Activated CD4-positive, alpha-beta T cell treated with anti-CD3 and anti-CD28 coated beads, Interleukin-2, amount 10 ng/mL, durations not matched to agents 7 days and 5 days (primary cell): ENCODE results near the gene ASCC1. TPM values are rescaled to one million over a fixed set of nuclear protein-coding genes. Genes with fewer than 3 reads are reported as not detected.

Source experiments
- CTCF ChIA-PET: fragments of 350-600 bp; sonication (Branson Sonifier 250); formaldehyde crosslinking; loops from one replicate; lab custom pipeline; 2021; ENCODE audit warnings: antibody characterized with exemption; lab: Charles Lee
- POLR2A ChIA-PET: fragments of 350-600 bp; sonication (Branson Sonifier 250); formaldehyde crosslinking; loops from one replicate; lab custom pipeline; 2021; ENCODE audit warnings: antibody characterized with exemption; lab: Charles Lee
- DNase-seq: peaks from one replicate; pipeline ENCODE4 v3.0.0-alpha.2; 2020
- H3K27ac Mint-ChIP-seq: one replicate; pipeline ENCODE4 v1.8.0; 2021; ENCODE audit warnings: mild to moderate bottlenecking, moderate library complexity, mixed read lengths
- H3K27me3 Mint-ChIP-seq: one replicate; pipeline ENCODE4 v1.8.0; 2021; ENCODE audit warnings: mixed read lengths
- H3K36me3 Mint-ChIP-seq: one replicate; pipeline ENCODE4 v1.8.0; 2021; ENCODE audit warnings: low read depth, mixed read lengths
- H3K4me1 Mint-ChIP-seq: one replicate; pipeline ENCODE4 v1.8.0; 2021; ENCODE audit warnings: mixed read lengths
- H3K4me3 Mint-ChIP-seq: one replicate; pipeline ENCODE4 v1.8.0; 2021; ENCODE audit warnings: mild to moderate bottlenecking, moderate library complexity, mixed read lengths
- H3K9me3 Mint-ChIP-seq: one replicate; pipeline ENCODE4 v1.8.0; 2021; ENCODE audit warnings: mixed read lengths
- total RNA-seq, 2 experiments: library from RNA; stranded (reverse); gene quantifications; one replicate each; pipeline ENCODE4 v1.2.3, GENCODE V29; 2021

Gene ASCC1
- total RNA-seq, 2 experiments from 2014 or later = 24.8 to 35.6 TPM

- ChIA-PET POLR2A (no interaction called here), CTCF (interaction anchor here (0.6 to 0.7 kb wide), 3 partner anchors 135 to 478 kb away, joined by 3 to 4 read pairs (median 3); no protein-coding TSS in a partner anchor)
- no peak for DNase-seq
- no peaks in the 10 kb centered on the region for H3K9me3 Mint-ChIP-seq
- no peak overlapping the region for H3K27ac Mint-ChIP-seq
- no peaks in the 10 kb centered on the region for H3K27me3 Mint-ChIP-seq
- peaks cover 66% of the 10 kb centered on the region for H3K36me3 Mint-ChIP-seq
- H3K4me1 Mint-ChIP-seq = peaks cover 15% of the 10 kb centered on the region
- H3K4me3 Mint-ChIP-seq = no peak overlapping the region
These were observed 147.1 kb downstream of the ASCC1 start for GRCh38 chr10:72068901-72069446.

GRCh38 chr10:72068126-72068765 is 147.8 kb downstream of the ASCC1 start:
- no peak overlapping the region for H3K4me3 Mint-ChIP-seq
- no peak for DNase-seq
- H3K9me3 Mint-ChIP-seq = no peaks in the 10 kb centered on the region
- POLR2A ChIA-PET = interaction anchor here (0.6 kb wide), 1 partner anchor 99 kb away, joined by 3 read pairs; no protein-coding TSS in a partner anchor
- peaks cover 67% of the 10 kb centered on the region for H3K36me3 Mint-ChIP-seq
- peak overlapping the region; percentile 22 for H3K27ac Mint-ChIP-seq
- H3K27me3 Mint-ChIP-seq = no peaks in the 10 kb centered on the region
- CTCF ChIA-PET = interaction anchor here (0.9 to 2.1 kb wide), 2 partner anchors 9 to 20 kb away, joined by 3 to 8 read pairs; no protein-coding TSS in a partner anchor
- H3K4me1 Mint-ChIP-seq = peaks cover 13% of the 10 kb centered on the region

GRCh38 chr10:72067463-72068125 is 148.5 kb downstream of the ASCC1 start:
- Mint-ChIP-seq H3K4me3 (no peak overlapping the region), H3K9me3 (no peaks in the 10 kb centered on the region), H3K27ac (peak overlapping the region; percentile 22), H3K36me3 (peaks cover 68% of the 10 kb centered on the region), H3K27me3 (no peaks in the 10 kb centered on the region), H3K4me1 (peaks cover 13% of the 10 kb centered on the region)
- CTCF ChIA-PET = interaction anchor here (0.6 to 2.1 kb wide), 4 partner anchors 9 to 179 kb away, joined by 3 to 8 read pairs (median 3); no protein-coding TSS in a partner anchor
- POLR2A ChIA-PET = interaction anchor here (0.6 kb wide), 1 partner anchor 100 kb away, joined by 3 read pairs; no protein-coding TSS in a partner anchor
- no peak for DNase-seq

DNA sequence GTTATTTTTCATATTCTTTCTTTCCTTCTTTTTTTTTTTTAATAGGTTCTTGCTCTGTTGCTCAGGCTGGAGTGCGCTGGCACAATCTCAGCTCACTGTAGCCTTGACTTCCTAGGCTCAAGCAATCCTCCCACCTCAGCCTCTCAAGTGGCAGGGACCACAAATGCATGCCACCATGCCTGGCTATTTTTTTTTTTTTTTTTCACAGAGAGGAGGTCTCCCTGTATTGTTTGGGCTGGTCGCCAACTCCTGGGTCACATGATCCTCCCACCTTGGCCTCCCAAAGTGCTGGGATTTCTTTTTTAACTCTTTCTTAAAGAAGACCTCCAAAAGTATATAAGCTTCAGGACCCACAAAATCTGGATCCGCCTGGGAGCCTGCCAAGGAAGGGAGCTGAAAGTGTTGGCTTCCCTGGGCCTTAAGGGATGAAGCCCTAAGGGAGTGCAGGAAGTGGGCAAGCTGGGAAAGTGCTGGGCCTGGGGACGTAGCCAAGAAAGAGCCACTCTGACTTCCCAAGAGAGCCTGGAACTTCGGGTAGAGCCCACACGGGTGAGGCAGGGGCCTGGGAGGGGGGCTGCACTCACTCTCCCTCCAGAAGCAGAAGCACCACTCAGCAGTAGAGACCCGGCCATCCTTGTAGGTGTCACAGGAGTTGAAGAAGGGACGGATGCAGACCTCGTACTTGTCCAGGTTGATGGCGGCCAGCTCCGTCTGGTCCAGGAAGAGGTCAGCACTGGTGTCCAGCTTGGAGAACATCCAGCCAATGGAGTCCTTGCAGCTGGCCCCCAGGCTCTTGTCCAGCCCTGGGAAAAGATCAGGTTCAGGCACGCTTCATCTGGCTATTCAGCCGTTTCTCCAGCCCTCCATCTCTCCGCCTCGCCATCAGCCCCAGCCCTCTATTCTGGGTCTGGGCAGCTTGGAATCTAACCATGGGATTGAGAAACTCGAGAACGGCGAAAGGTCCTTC is 149.5 kb downstream of the ASCC1 start:
- Mint-ChIP-seq H3K4me3 (no peak overlapping the region), H3K9me3 (no peaks in the 10 kb centered on the region), H3K4me1 (peaks cover 10% of the 10 kb centered on the region), H3K36me3 (peaks cover 68% of the 10 kb centered on the region), H3K27me3 (no peaks in the 10 kb centered on the region), H3K27ac (no peak overlapping the region)
- no peak for DNase-seq
- POLR2A ChIA-PET = no interaction called here
- CTCF ChIA-PET = interaction anchor here (0.6 to 2.1 kb wide), 4 partner anchors 10 to 1586 kb away, joined by 3 to 8 read pairs (median 4); no protein-coding TSS in a partner anchor

GRCh38 chr10:72065439-72066025 is 150.5 kb downstream of the ASCC1 start:
- Mint-ChIP-seq H3K9me3 (no peaks in the 10 kb centered on the region), H3K27ac (no peak overlapping the region), H3K27me3 (no peaks in the 10 kb centered on the region), H3K36me3 (peaks cover 61% of the 10 kb centered on the region), H3K4me3 (no peak overlapping the region), H3K4me1 (peaks cover 3% of the 10 kb centered on the region)
- no peak for DNase-seq
- CTCF ChIA-PET = interaction anchor here (0.6 to 2.2 kb wide), 3 partner anchors 17 to 1585 kb away, joined by 3 to 6 read pairs (median 4); no protein-coding TSS in a partner anchor
- POLR2A ChIA-PET = no interaction called here

GRCh38 chr10:72063703-72064391 is 152.2 kb downstream of the ASCC1 start:
- no peaks in the 10 kb centered on the region for H3K27me3 Mint-ChIP-seq
- no peaks in the 10 kb centered on the region for H3K9me3 Mint-ChIP-seq
- peaks cover 48% of the 10 kb centered on the region for H3K36me3 Mint-ChIP-seq
- no peak overlapping the region for H3K4me3 Mint-ChIP-seq
- ChIA-PET POLR2A (no interaction called here), CTCF (interaction anchor here (1.1 to 2.2 kb wide), 2 partner anchors 13 to 15 kb away, joined by 3 to 6 read pairs; no protein-coding TSS in a partner anchor)
- no peak for DNase-seq
- H3K27ac Mint-ChIP-seq = no peak overlapping the region
- peaks cover 4% of the 10 kb centered on the region for H3K4me1 Mint-ChIP-seq

DNA sequence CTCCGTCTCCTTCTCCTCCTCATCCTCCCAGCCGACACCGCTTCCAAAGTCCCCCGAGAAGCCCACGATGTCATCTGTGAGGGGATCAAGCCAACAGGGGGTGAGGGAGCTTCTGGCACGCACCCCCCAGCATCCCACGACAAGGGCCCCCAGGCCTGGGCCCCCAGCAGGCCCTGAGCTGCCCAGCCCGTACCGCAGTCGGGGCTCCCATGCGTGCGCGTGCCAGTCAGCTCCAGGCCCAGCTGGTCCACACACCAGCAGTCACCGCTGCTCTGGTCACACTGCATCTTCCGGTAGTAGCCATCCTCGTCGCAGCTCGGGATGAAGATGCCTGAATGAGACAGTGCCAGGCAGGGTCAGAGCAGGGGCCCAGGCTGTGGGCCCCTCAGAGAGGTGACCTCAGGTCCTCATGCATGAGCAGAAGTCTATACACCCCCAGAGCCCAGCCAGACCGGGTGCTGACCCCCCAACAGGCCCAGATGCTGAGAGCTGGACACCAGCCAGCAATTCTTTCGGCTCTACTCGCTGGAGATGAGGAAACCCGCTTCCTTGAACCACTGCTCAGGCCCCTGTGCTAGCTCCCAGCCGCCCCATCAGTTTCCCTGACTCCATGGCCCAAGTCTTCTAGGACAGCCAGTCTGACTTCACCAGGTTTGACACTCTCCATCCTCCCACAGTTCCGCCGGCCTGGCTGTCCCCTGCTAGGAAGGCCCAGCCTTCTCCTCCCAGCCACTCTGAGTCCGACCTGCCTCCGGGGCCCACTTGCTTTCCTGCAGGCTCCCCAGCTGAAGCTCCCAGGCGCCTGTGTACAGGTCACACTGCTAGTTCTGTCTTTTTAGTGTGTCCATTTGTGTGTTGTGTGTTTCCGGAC is 153.0 kb downstream of the ASCC1 start:
- Mint-ChIP-seq H3K4me3 (no peak overlapping the region), H3K27me3 (no peaks in the 10 kb centered on the region), H3K4me1 (peaks cover 4% of the 10 kb centered on the region), H3K36me3 (peaks cover 44% of the 10 kb centered on the region), H3K9me3 (no peaks in the 10 kb centered on the region), H3K27ac (peak overlapping the region; percentile 50)
- POLR2A ChIA-PET = no interaction called here
- CTCF ChIA-PET = interaction anchor here (0.7 to 2.2 kb wide), 5 partner anchors 9 to 274 kb away, joined by 3 to 9 read pairs (median 5); no protein-coding TSS in a partner anchor
- no peak for DNase-seq

DNA sequence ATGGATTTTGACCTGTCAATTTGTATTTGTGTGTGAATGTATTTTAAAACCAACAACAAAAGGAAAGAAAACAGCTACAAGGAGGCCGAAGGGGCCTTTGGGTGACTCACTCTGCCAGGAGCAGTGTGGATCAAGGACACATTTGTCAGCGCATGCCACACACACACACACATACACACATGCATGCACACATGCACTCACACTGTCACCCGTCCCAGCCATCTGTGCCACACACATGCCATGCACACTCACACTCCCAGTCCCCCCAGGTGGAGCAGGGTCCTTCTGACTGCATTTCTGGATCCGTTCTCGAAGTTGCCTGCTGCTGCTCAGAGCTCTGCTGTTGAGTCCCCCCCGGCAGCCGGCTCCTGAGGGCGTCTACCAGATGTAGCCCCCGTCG is 153.7 kb downstream of the ASCC1 start:
- H3K4me1 Mint-ChIP-seq = peaks cover 4% of the 10 kb centered on the region
- peaks cover 44% of the 10 kb centered on the region for H3K36me3 Mint-ChIP-seq
- ChIA-PET POLR2A (no interaction called here), CTCF (interaction anchor here (0.7 to 2.2 kb wide), 6 partner anchors 10 to 275 kb away, joined by 3 to 9 read pairs (median 4); no protein-coding TSS in a partner anchor)
- no peak overlapping the region for H3K27ac Mint-ChIP-seq
- H3K9me3 Mint-ChIP-seq = no peaks in the 10 kb centered on the region
- no peaks in the 10 kb centered on the region for H3K27me3 Mint-ChIP-seq
- no peak overlapping the region for H3K4me3 Mint-ChIP-seq
- DNase-seq = no peak

DNA sequence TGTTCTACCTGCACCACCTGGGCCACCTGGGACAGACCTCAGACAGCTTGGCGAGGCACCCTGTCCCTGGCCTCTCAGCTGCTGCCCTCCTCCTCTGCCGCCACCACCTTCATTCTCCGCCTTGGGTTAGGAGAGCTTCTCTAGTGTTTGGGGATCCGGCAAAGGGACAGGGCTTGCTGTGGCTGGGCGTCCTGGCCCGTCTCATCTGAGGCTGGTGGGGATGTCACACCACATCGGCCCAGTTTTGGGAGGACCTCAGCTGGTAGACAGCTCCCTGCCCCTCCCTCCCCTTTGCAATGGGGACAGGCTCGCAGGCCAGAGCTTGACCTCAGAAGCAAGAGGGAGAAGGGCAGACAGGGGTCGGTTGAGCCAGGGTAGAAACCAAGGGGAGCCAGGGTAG is 154.1 kb downstream of the ASCC1 start:
- Mint-ChIP-seq H3K4me1 (peaks cover 4% of the 10 kb centered on the region), H3K36me3 (peaks cover 40% of the 10 kb centered on the region), H3K27me3 (no peaks in the 10 kb centered on the region), H3K27ac (no peak overlapping the region), H3K9me3 (no peaks in the 10 kb centered on the region), H3K4me3 (no peak overlapping the region)
- ChIA-PET POLR2A (no interaction called here), CTCF (interaction anchor here (0.6 to 2.2 kb wide), 5 partner anchors 10 to 972 kb away, joined by 3 to 9 read pairs (median 5); no protein-coding TSS in a partner anchor)
- DNase-seq = no peak

- ChIA-PET CTCF (interaction anchor here (0.6 to 2.2 kb wide), 6 partner anchors 11 to 973 kb away, joined by 3 to 9 read pairs (median 5); no protein-coding TSS in a partner anchor), POLR2A (no interaction called here)
- no peak for DNase-seq
- Mint-ChIP-seq H3K4me3 (no peak overlapping the region), H3K27me3 (no peaks in the 10 kb centered on the region), H3K27ac (no peak overlapping the region), H3K36me3 (peaks cover 36% of the 10 kb centered on the region), H3K4me1 (peaks cover 4% of the 10 kb centered on the region), H3K9me3 (no peaks in the 10 kb centered on the region)
These were observed 154.6 kb downstream of the ASCC1 start for GRCh38 chr10:72061491-72061890.
